Stomach smooth muscle (tissue), 2 donors: Measurements from ENCODE around the gene ADGRD1.

ENCODE experiments used
- H3K27ac ChIP-seq: one replicate; pipeline ENCODE4 v1.7.0; 2013; ENCODE audit warnings: mild to moderate bottlenecking, low read length, inconsistent platforms
- H3K27me3 ChIP-seq, 2 donors: one replicate each; pipeline ENCODE4 v1.7.0; 2013; ENCODE audit warnings: low read length in 2 of 2; ENCODE audit not compliant: insufficient read depth in 2 of 2, control insufficient read depth in 1 of 2
- H3K36me3 ChIP-seq, 2 donors: one replicate each; pipeline ENCODE4 v1.7.0; 2013; ENCODE audit warnings: low read length in 2 of 2; ENCODE audit not compliant: control insufficient read depth in 2 of 2, insufficient read depth in 2 of 2
- H3K4me1 ChIP-seq: one replicate; pipeline ENCODE4 v1.7.0; 2013; ENCODE audit warnings: low read length; ENCODE audit not compliant: control insufficient read depth, insufficient read depth
- H3K4me3 ChIP-seq, 2 donors: one replicate each; pipeline ENCODE4 v1.7.0; 2013; ENCODE audit warnings: low read length in 2 of 2
- H3K9ac ChIP-seq, 2 donors: one replicate each; pipeline ENCODE4 v1.7.0; 2013; ENCODE audit warnings: low read length in 2 of 2, mild to moderate bottlenecking in 1 of 2
- H3K9me3 ChIP-seq, 2 donors: one replicate each; pipeline ENCODE4 v1.7.0; 2013; ENCODE audit warnings: low read length in 2 of 2; ENCODE audit not compliant: control insufficient read depth in 2 of 2
- donor health status: healthy.
- donor health status: Pancreatic carcinoma.

ADGRD1 gene

GRCh38 chr12:131134523-131135310 is 181.0 kb downstream of the ADGRD1 start:
- H3K27me3 ChIP-seq = no peaks in the 10 kb centered on the region
- H3K36me3 ChIP-seq = peaks cover 0 to 19% of the 10 kb centered on the region in 2 donors
- peaks cover 19% of the 10 kb centered on the region for H3K4me1 ChIP-seq
- no peak overlapping the region for H3K27ac ChIP-seq
- no peak overlapping the region for H3K9ac ChIP-seq
- no peak overlapping the region for H3K4me3 ChIP-seq
- no peaks in the 10 kb centered on the region for H3K9me3 ChIP-seq

- H3K9ac ChIP-seq = no peak overlapping the region
- no peak overlapping the region for H3K27ac ChIP-seq
- no peaks in the 10 kb centered on the region for H3K27me3 ChIP-seq
- H3K9me3 ChIP-seq = no peaks in the 10 kb centered on the region
- H3K36me3 ChIP-seq = peaks cover 0 to 19% of the 10 kb centered on the region in 2 donors
- H3K4me3 ChIP-seq = no peak overlapping the region
- peaks cover 19% of the 10 kb centered on the region for H3K4me1 ChIP-seq
Observed at GRCh38 chr12:131135311-131135785, 181.6 kb downstream of the ADGRD1 start.

- Histone ChIP-seq H3K27me3 (no peaks in the 10 kb centered on the region), H3K9me3 (no peaks in the 10 kb centered on the region), H3K4me3 (no peak overlapping the region), H3K9ac (no peak overlapping the region), H3K27ac (no peak overlapping the region), H3K4me1 (peaks cover 19% of the 10 kb centered on the region), H3K36me3 (peaks cover 0 to 19% of the 10 kb centered on the region in 2 donors)
Observed at GRCh38 chr12:131135786-131136538, 182.3 kb downstream of the ADGRD1 start.

GRCh38 chr12:131136539-131136872 is 182.8 kb downstream of the ADGRD1 start:
- no peak overlapping the region for H3K27ac ChIP-seq
- H3K27me3 ChIP-seq = no peaks in the 10 kb centered on the region
- peaks cover 18% of the 10 kb centered on the region for H3K4me1 ChIP-seq
- H3K9me3 ChIP-seq = no peaks in the 10 kb centered on the region
- peaks cover 0 to 19% of the 10 kb centered on the region in 2 donors for H3K36me3 ChIP-seq
- no peak overlapping the region for H3K9ac ChIP-seq
- H3K4me3 ChIP-seq = no peak overlapping the region

- H3K27ac ChIP-seq = no peak overlapping the region
- no peaks in the 10 kb centered on the region for H3K27me3 ChIP-seq
- H3K9me3 ChIP-seq = no peaks in the 10 kb centered on the region
- peaks cover 11% of the 10 kb centered on the region for H3K4me1 ChIP-seq
- no peak overlapping the region for H3K4me3 ChIP-seq
- no peak overlapping the region for H3K9ac ChIP-seq
- H3K36me3 ChIP-seq = peaks cover 0 to 19% of the 10 kb centered on the region in 2 donors
Observed at GRCh38 chr12:131137009-131137835, 183.5 kb downstream of the ADGRD1 start.

- peaks cover 0 to 19% of the 10 kb centered on the region in 2 donors for H3K36me3 ChIP-seq
- no peaks in the 10 kb centered on the region for H3K9me3 ChIP-seq
- peaks cover 6% of the 10 kb centered on the region for H3K4me1 ChIP-seq
- no peaks in the 10 kb centered on the region for H3K27me3 ChIP-seq
- H3K27ac ChIP-seq = no peak overlapping the region
- no peak overlapping the region for H3K4me3 ChIP-seq
- no peak overlapping the region for H3K9ac ChIP-seq
Observed at GRCh38 chr12:131137836-131138637, 184.3 kb downstream of the ADGRD1 start.

GRCh38 chr12:131138638-131139362 is 185.1 kb downstream of the ADGRD1 start:
- Histone ChIP-seq H3K4me3 (no peak overlapping the region), H3K27ac (no peak overlapping the region), H3K9ac (no peak overlapping the region), H3K9me3 (no peaks in the 10 kb centered on the region), H3K4me1 (peaks cover 6% of the 10 kb centered on the region), H3K36me3 (peaks cover 0 to 19% of the 10 kb centered on the region in 2 donors), H3K27me3 (no peaks in the 10 kb centered on the region)

- peaks cover 0 to 19% of the 10 kb centered on the region in 2 donors for H3K36me3 ChIP-seq
- peaks cover 6% of the 10 kb centered on the region for H3K4me1 ChIP-seq
Observed at GRCh38 chr12:131139363-131140068, 185.8 kb downstream of the ADGRD1 start.

GRCh38 chr12:131140069-131140435 is 186.3 kb downstream of the ADGRD1 start:
- peaks cover 6% of the 10 kb centered on the region for H3K4me1 ChIP-seq
- no peak overlapping the region for H3K4me3 ChIP-seq
- no peaks in the 10 kb centered on the region for H3K9me3 ChIP-seq
- peaks cover 0 to 17% of the 10 kb centered on the region in 2 donors for H3K36me3 ChIP-seq
- no peak overlapping the region for H3K27ac ChIP-seq
- H3K9ac ChIP-seq = no peak overlapping the region
- no peaks in the 10 kb centered on the region for H3K27me3 ChIP-seq

More at GRCh38 chr12:131139363-131140068, 185.8 kb downstream of the ADGRD1 start:
- Histone ChIP-seq H3K27ac (no peak overlapping the region), H3K4me3 (no peak overlapping the region), H3K27me3 (no peaks in the 10 kb centered on the region), H3K9ac (no peak overlapping the region), H3K9me3 (no peaks in the 10 kb centered on the region)
